ENCODE data around the gene FNIP1.

FNIP1 gene

DNA sequence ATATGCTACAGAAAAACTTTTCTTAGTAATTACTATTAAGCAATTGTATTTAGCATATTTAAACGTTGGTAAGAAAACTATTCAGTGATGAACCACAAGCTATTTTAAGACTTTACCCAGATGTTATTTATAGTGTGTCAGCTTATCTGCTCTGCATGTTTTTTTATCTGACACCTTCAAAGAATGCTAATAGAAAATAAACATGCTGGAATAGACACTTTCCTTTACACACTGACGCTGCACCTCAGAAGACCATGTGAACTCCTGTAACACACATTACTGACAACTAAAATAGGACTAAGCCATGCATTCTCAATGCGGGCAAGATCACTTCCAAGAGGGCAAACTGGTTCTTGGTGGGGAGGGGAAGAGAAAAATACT is 38.3 kb downstream of the FNIP1 start:
- TF ChIP-seq, protein P1, sequence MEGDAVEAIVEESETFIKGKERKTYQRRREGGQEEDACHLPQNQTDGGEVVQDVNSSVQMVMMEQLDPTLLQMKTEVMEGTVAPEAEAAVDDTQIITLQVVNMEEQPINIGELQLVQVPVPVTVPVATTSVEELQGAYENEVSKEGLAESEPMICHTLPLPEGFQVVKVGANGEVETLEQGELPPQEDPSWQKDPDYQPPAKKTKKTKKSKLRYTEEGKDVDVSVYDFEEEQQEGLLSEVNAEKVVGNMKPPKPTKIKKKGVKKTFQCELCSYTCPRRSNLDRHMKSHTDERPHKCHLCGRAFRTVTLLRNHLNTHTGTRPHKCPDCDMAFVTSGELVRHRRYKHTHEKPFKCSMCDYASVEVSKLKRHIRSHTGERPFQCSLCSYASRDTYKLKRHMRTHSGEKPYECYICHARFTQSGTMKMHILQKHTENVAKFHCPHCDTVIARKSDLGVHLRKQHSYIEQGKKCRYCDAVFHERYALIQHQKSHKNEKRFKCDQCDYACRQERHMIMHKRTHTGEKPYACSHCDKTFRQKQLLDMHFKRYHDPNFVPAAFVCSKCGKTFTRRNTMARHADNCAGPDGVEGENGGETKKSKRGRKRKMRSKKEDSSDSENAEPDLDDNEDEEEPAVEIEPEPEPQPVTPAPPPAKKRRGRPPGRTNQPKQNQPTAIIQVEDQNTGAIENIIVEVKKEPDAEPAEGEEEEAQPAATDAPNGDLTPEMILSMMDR (IDR thresholded peaks at IDR 0.05; ENCODE audit: extremely low read depth, insufficient read depth, missing control alignments) = no peak
- no peak for DNase-seq (ENCODE audit: low spot score)
- in situ Hi-C loops (cut with MboI; ENCODE audit: low pct_unique_long_range_greater_than_20kb, low sequenced_read_pairs, unreplicated experiment) = no loop called here

DNA sequence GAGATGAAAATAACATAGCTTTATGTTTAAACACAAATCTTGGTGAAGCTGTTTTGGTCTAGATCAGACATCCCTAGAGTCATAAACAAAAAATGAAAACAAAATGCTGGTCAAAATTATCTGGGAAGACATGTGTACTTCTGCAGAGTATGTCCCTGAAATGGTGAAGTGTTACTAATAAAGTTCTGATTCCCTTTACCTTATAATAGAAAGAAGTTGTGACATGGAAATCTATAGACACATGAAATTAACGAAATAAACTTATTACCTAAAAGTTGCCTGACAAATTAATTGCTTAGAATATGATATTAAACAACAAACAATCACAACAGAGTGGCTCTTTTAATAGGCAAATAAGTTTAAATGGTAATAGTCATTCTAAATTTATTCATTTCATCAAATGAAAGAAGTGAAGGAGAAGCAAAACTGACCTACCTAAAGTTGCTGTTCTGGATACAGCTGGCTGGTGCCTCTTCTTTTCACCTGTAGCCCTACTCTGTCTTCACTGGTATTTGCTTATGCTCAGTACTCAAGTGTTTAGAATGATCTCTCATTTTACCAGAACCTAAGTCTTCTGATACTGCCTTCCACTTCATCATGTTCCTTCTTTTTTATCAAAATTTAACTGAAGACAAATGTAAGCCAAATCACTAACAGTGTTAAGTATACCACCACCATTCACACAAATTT is 38.8 kb downstream of the FNIP1 start:
- in situ Hi-C loops (cut with MboI; ENCODE audit: low pct_unique_long_range_greater_than_20kb, low sequenced_read_pairs, unreplicated experiment) = no loop called here
- TF ChIP-seq, protein P1 (IDR thresholded peaks at IDR 0.05; ENCODE audit: extremely low read depth, insufficient read depth, missing control alignments) = no peak
- no peak for DNase-seq (ENCODE audit: low spot score)

DNA sequence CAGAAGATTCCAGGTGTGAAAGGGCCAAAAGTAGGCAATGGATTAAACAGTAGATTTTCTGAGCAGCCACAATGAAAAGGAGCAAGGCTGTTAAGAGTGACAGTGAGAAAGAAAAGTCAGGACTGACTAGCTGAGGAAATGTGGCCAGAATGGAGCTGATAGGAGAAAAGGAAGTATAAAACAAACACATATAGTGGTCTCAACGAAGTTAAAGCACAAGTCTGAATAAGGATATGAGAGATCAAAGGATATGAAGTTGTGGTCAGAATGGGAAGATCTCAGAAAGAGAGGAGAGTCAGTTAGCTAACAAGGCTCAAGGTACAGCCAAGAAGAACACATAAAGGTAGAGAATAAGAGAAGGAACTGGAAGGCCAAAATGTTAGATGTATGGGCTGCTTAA is 39.9 kb downstream of the FNIP1 start:
- DNase-seq (ENCODE audit: low spot score) = no peak
- TF ChIP-seq, protein P1 (IDR thresholded peaks at IDR 0.05; ENCODE audit: extremely low read depth, insufficient read depth, missing control alignments) = no peak
- in situ Hi-C loops (cut with MboI; ENCODE audit: low pct_unique_long_range_greater_than_20kb, low sequenced_read_pairs, unreplicated experiment) = no loop called here

DNA sequence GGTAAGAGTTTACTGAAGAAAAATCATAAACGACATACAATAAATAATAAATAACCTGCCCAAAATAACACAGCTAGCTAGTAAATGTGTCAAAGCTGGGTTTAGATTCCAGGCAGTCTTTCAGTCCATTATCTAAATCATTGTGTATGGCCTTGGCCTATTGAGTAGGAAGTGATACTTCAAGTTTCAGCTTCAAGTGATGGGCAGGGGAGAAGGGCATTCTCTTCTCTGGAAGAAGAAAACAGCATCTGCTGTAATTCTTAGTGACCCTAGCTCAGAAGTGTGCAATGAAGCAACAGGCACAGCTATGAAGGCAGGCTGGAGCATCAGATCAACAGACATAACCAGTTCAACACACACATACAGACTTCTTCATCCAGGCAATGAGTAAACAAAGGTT is 42.5 kb downstream of the FNIP1 start:
- in situ Hi-C loops (cut with MboI; ENCODE audit: low pct_unique_long_range_greater_than_20kb, low sequenced_read_pairs, unreplicated experiment) = no loop called here
- TF ChIP-seq, protein P1 (IDR thresholded peaks at IDR 0.05; ENCODE audit: extremely low read depth, insufficient read depth, missing control alignments) = no peak

DNA sequence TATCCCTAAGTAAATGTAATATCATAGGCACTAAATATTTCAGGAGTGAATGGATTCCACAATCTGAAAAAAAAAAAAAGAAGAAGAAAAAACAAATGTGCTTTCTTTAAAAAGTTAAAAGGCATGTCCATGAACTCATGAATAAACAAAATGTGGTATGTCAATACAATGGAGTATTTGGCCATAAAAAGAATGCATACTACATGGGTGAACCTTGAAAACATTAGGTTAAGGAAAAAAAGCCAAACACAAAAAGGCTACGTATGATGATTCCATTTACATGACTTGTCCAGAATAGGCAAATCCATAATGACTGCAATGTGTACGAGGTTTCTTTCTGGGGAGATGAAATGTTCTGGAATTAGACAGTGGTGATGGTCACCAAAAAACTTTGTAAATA is 45.3 kb downstream of the FNIP1 start:
- no peak for DNase-seq (ENCODE audit: low spot score)
- TF ChIP-seq, protein P1 (IDR thresholded peaks at IDR 0.05; ENCODE audit: extremely low read depth, insufficient read depth, missing control alignments) = no peak
- in situ Hi-C loops (cut with MboI; ENCODE audit: low pct_unique_long_range_greater_than_20kb, low sequenced_read_pairs, unreplicated experiment) = no loop called here

More for the DNA sequence above, 42.5 kb downstream of the FNIP1 start:
- no peak for DNase-seq (ENCODE audit: low spot score)

DNA sequence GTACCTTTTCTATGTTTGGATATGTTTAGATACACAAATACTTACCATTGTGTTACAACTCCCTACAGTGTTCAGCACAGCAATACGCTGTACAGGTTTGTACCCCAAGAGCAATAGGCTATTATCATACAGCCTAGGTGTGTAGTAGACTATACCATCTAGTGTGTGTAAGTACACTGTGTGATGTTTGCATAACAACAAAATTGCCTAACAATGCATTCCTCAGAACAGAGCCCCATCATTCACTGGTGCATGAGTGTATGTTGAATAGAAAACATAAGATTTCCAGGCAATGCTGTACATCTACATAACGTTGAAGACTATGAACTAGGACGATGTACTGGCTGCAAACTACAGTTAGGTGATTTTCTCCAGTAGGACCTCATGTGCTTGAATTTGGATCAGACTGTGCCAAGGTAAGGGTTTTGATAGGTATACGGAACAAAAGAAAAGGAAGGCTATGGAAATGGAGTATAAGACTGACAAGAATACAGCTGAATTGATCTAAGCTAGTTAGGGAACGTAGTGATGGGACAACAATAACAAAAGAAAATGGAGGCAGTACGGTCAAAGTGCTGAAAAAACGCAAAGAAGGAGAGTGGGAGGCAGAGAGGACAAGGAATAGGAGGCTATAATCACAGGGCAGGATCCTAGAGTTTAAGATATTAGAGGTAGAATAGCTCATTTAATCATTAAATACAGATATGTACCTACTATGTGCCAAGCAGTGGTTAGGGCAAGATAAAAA is 46.9 kb downstream of the FNIP1 start:
- in situ Hi-C loops (cut with MboI; ENCODE audit: low pct_unique_long_range_greater_than_20kb, low sequenced_read_pairs, unreplicated experiment) = no loop called here
- TF ChIP-seq, protein P1 (IDR thresholded peaks at IDR 0.05; ENCODE audit: extremely low read depth, insufficient read depth, missing control alignments) = no peak
- DNase-seq (ENCODE audit: low spot score) = no peak

Data from GM13977 (cell line).